HCT116 (cell line): Measurements from ENCODE around the gene ACKR3.

Source experiments
- ATF3 ChIP-seq: IDR thresholded peaks from 2 replicates; pipeline ENCODE4 v1.6.1; 2012
- CTCF ChIP-seq, 3 experiments: fragments of 200-600 bp in 1 of 3; sonication (generic) in 1 of 3; IDR thresholded peaks in 2 of 3; conservative IDR thresholded peaks in 1 of 3; 2 replicates each; pipeline ENCODE4 v1.5.1; 2012 to 2017; ENCODE audit warnings: low read depth in 2 of 3, low read length in 2 of 3, antibody characterized with exemption in 1 of 3, borderline replicate concordance in 1 of 3, control low read depth in 1 of 3, mild to moderate bottlenecking in 1 of 3, mixed read lengths in 1 of 3, mixed run types in 1 of 3, moderate library complexity in 1 of 3; ENCODE audit not compliant: insufficient read depth in 1 of 3
- EZH2 ChIP-seq: fragments of 200-600 bp; sonication (generic); IDR thresholded peaks from 2 replicates; pipeline ENCODE4 v1.6.1; 2017; ENCODE audit warnings: antibody characterized with exemption, mixed run types
- EZH2phosphoT487 ChIP-seq: fragments of 200-600 bp; IDR thresholded peaks from 2 replicates; pipeline ENCODE4 v1.6.1; 2018; ENCODE audit warnings: antibody characterized with exemption, borderline replicate concordance
- FOSL1 ChIP-seq: IDR thresholded peaks from 2 replicates; pipeline ENCODE4 v1.6.1; 2012; ENCODE audit warnings: low read depth
- MAX ChIP-seq: IDR thresholded peaks from 2 replicates; pipeline ENCODE4 v1.6.1; 2012
- POLR2A ChIP-seq: IDR thresholded peaks from 2 replicates; pipeline ENCODE4 v1.7.0; 2011; ENCODE audit warnings: borderline replicate concordance; ENCODE audit not compliant: insufficient read depth, insufficient read length; ENCODE audit errors: extremely low read depth
- POLR2AphosphoS5 ChIP-seq: IDR thresholded peaks from 2 replicates; pipeline ENCODE4 v1.6.1; 2011; ENCODE audit warnings: mild to moderate bottlenecking, low read depth, low read length, moderate library complexity
- REST ChIP-seq: IDR thresholded peaks from 2 replicates; pipeline ENCODE4 v1.6.1; 2012; ENCODE audit warnings: low read depth
- SP1 ChIP-seq: IDR thresholded peaks from 2 replicates; pipeline ENCODE4 v1.6.1; 2012; ENCODE audit warnings: low read depth
- TCF7L2 ChIP-seq: IDR thresholded peaks from 2 replicates; pipeline ENCODE4 v1.7.0; 2011; ENCODE audit warnings: borderline replicate concordance, inconsistent platforms; ENCODE audit not compliant: insufficient read depth, insufficient read length; ENCODE audit errors: extremely low read depth
- YY1 ChIP-seq: IDR thresholded peaks from 2 replicates; pipeline ENCODE4 v1.6.1; 2011; ENCODE audit warnings: low read length, low read depth, moderate library complexity, mild to moderate bottlenecking; ENCODE audit not compliant: insufficient replicate concordance; ENCODE audit errors: extremely low read depth
- ZNF274 ChIP-seq: fragments of 200-500 bp; sonication (Bioruptor generic); IDR thresholded peaks from 2 replicates; pipeline ENCODE4 v1.6.1; 2014; ENCODE audit warnings: mild to moderate bottlenecking, low read depth, low read length, inconsistent platforms

GRCh38 chr2:236553522-236553921, 16.1 kb upstream of the ACKR3 start:
- no peak for TF ChIP-seq MAX
- TF ChIP-seq YY1 = no peak
- no peak for TF ChIP-seq POLR2AphosphoS5
- no peak for TF ChIP-seq CTCF (IDR thresholded peaks at IDR 0.05 in 2 of 3, conservative IDR thresholded peaks at IDR 0.05 in 1 of 3; ENCODE audit: borderline replicate concordance in 1 of 3, insufficient read depth in 1 of 3, low read depth in 2 of 3, low read length in 2 of 3)
- no peak for TF ChIP-seq REST
- no peak for TF ChIP-seq POLR2A
- TF ChIP-seq SP1 = no peak
- TF ChIP-seq FOSL1 = no peak
- TF ChIP-seq EZH2phosphoT487 = no peak
- no peak for TF ChIP-seq EZH2
- no peak for TF ChIP-seq ATF3
- TF ChIP-seq TCF7L2 = no peak
- TF ChIP-seq ZNF274 = no peak
